KMS-11 (cell line): ENCODE measurements around the gene PRR20E.
"Not testable (repeated sequence)": the region's sequence is repeated elsewhere in the genome, so short reads cannot be mapped to it uniquely, and the experiment has no call there.

Experiments
- H2AFZ ChIP-seq: fragments of 200-600 bp; sonication (generic); 2 replicates; pipeline ENCODE4 v1.6.1; 2016; ENCODE audit warnings: antibody characterized with exemption, mixed run types, low read depth
- H3K27ac ChIP-seq: fragments of 200-600 bp; sonication (generic); 2 replicates; pipeline ENCODE4 v1.6.1; 2016; ENCODE audit warnings: mild to moderate bottlenecking, mixed run types
- H3K27me3 ChIP-seq: fragments of 200-600 bp; sonication (generic); 2 replicates; pipeline ENCODE4 v1.6.1; 2017; ENCODE audit warnings: mild to moderate bottlenecking, low read depth, mixed run types, moderate library complexity; ENCODE audit not compliant: insufficient read depth
- H3K36me3 ChIP-seq: fragments of 200-600 bp; sonication (generic); 2 replicates; pipeline ENCODE4 v1.6.1; 2017; ENCODE audit warnings: mild to moderate bottlenecking, mixed run types; ENCODE audit not compliant: insufficient read depth
- H3K4me1 ChIP-seq: fragments of 200-600 bp; sonication (generic); 2 replicates; pipeline ENCODE4 v1.6.1; 2016; ENCODE audit warnings: mild to moderate bottlenecking, low read depth, mixed run types; ENCODE audit not compliant: poor library complexity, severe bottlenecking
- H3K4me2 ChIP-seq: fragments of 200-600 bp; sonication (generic); 2 replicates; pipeline ENCODE4 v1.7.0; 2016; ENCODE audit warnings: mild to moderate bottlenecking, mixed run types
- H3K4me3 ChIP-seq: fragments of 200-600 bp; sonication (generic); IDR thresholded peaks from 2 replicates; pipeline ENCODE4 v1.6.1; 2017; ENCODE audit warnings: low read depth, low read length, mixed read lengths; ENCODE audit not compliant: insufficient read depth
- H3K79me2 ChIP-seq: fragments of 200-600 bp; sonication (generic); 2 replicates; pipeline ENCODE4 v1.6.1; 2016; ENCODE audit warnings: low read depth, mixed run types; ENCODE audit not compliant: insufficient read depth
- H3K9ac ChIP-seq: fragments of 200-600 bp; sonication (generic); 2 replicates; pipeline ENCODE4 v1.6.1; 2016; ENCODE audit warnings: mild to moderate bottlenecking, mixed run types
- H4K20me1 ChIP-seq: fragments of 200-600 bp; sonication (generic); 2 replicates; pipeline ENCODE4 v1.6.1; 2016; ENCODE audit warnings: mild to moderate bottlenecking, mixed run types; ENCODE audit not compliant: insufficient read depth
- CTCF ChIP-seq: fragments of 200-600 bp; sonication (generic); conservative IDR thresholded peaks from 2 replicates; pipeline ENCODE4 v1.6.1; 2017; ENCODE audit warnings: low read depth, mild to moderate bottlenecking, antibody characterized with exemption, low read length, moderate library complexity, mixed read lengths

PRR20E gene

DNA sequence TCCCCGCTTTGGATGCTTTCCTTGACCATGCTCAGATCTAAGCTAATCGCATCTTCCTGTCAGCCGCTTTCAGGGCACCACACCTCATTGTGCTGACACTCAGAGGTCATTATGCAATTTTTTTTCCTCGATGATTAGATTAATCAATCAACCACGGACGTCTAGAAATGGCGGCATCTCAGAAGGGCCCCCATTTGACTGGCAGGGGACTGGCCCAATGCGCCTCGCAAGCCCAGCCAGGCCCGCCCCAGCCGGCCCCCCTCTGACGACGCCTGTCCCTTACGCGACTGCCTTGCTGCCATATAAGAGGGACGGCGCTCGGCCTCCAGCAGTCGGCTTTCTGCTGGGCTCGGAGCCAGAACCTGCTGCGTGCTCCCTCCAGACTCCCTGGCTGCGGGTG lies at the start of gene PRR20E:
Gene PRR20E, plus strand, starts transcription at position 301 of the 400 bp plus-strand sequence. CDS start 387 bp downstream, outside the sequence.
- H4K20me1 ChIP-seq, H3K27ac ChIP-seq, H3K27me3 ChIP-seq, H3K79me2 ChIP-seq, H3K36me3 ChIP-seq, H3K4me1 ChIP-seq, H3K4me2 ChIP-seq, H3K4me3 ChIP-seq, H2AFZ ChIP-seq, H3K9ac ChIP-seq: not testable (repeated sequence)

DNA sequence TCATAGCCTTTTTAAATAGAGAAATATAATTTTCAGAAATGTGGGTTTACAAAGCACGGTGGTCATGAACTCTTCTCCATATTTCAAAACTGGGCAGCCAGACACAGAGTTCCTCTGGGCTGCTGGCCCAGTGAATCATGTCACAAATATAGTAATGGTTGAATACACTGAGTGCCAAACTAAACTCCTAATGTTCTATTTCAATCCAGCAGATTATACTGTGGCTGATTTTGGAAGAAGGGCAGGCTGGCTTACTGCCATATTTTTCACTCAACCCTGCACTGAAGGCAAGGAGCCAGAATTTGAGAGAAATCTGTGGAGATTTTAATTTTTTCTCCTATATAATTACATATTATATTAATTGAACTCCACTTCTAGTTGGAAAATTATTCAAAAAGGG lies 43.3 kb upstream of the PRR20E start:
- Histone ChIP-seq H3K36me3 (no peaks in the 10 kb centered on the region), H4K20me1 (no peaks in the 10 kb centered on the region), H2AFZ (no peak overlapping the region), H3K4me2 (no peak overlapping the region), H3K9ac (no peak overlapping the region), H3K27ac (no peak overlapping the region), H3K4me1 (no peaks in the 10 kb centered on the region), H3K27me3 (no peaks in the 10 kb centered on the region), H3K4me3 (no peak overlapping the region), H3K79me2 (no peaks in the 10 kb centered on the region)
- TF ChIP-seq CTCF: no peak

DNA sequence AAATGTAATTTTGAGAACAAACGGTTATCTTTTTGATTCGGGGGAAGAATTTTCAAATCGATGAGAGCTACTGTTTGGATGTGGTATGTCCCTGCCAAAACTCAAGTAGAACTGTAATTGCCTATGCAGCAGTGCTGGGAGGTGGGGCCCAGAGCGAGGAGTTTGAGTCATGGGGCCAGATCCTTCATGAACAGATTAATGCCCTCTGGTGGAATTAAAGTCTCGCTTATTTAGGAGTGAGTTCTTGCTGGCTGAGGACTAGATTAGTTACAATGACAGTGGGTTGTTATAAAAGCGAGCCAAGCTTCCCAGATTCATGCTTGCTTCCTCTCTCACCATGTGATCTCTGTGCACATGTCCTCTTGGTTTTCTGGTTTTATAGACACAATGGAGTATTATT lies 38.1 kb upstream of the PRR20E start:
- Histone ChIP-seq H3K9ac (no peak overlapping the region), H3K27me3 (no peaks in the 10 kb centered on the region), H3K4me1 (no peaks in the 10 kb centered on the region), H3K27ac (no peak overlapping the region), H3K79me2 (no peaks in the 10 kb centered on the region), H2AFZ (no peak overlapping the region), H3K4me3 (no peak overlapping the region), H3K4me2 (no peak overlapping the region), H3K36me3 (no peaks in the 10 kb centered on the region), H4K20me1 (no peaks in the 10 kb centered on the region)
- no peak for TF ChIP-seq CTCF

- Histone ChIP-seq H3K4me3 (no peak overlapping the region), H3K4me2 (no peak overlapping the region), H4K20me1 (no peaks in the 10 kb centered on the region), H3K9ac (no peak overlapping the region), H3K27ac (no peak overlapping the region), H3K4me1 (no peaks in the 10 kb centered on the region), H3K36me3 (no peaks in the 10 kb centered on the region), H3K27me3 (no peaks in the 10 kb centered on the region), H2AFZ (no peak overlapping the region), H3K79me2 (no peaks in the 10 kb centered on the region)
- TF ChIP-seq CTCF: no peak
Observed at GRCh38 chr13:57136093-57136492, 30.9 kb upstream of the PRR20E start.

- no peak overlapping the region for H3K4me3 ChIP-seq
Observed at GRCh38 chr13:57137585-57137984, 29.4 kb upstream of the PRR20E start.

More at GRCh38 chr13:57137585-57137984, 29.4 kb upstream of the PRR20E start:
- Histone ChIP-seq H3K27ac (no peak overlapping the region), H3K4me1 (no peaks in the 10 kb centered on the region), H4K20me1 (no peaks in the 10 kb centered on the region), H3K4me2 (no peak overlapping the region), H3K27me3 (no peaks in the 10 kb centered on the region), H2AFZ (no peak overlapping the region), H3K9ac (no peak overlapping the region), H3K36me3 (no peaks in the 10 kb centered on the region), H3K79me2 (no peaks in the 10 kb centered on the region)
- no peak for TF ChIP-seq CTCF
